GM12878 (cell line): Measurements from ENCODE around the gene MYO18B. TPM values are rescaled to one million over a fixed set of nuclear protein-coding genes. Genes with fewer than 3 reads are reported as not detected.

ENCODE experiments used
- ATAC-seq: fragments of 200-7000 bp; cut with Tn5 transposase; 3 replicates; pipeline ENCODE4 v1.9.1; 2020; ENCODE audit warnings: mild to moderate bottlenecking, moderate library complexity
- BruUV-seq: library from RNA; stranded (reverse); fragments of 400-500 nt; replicated peaks from 2 replicates; lab custom pipeline; 2021; lab: Mats Ljungman, UMichigan
- CTCF ChIA-PET: fragments of 300-600 bp; sonication (Branson Sonifier 250); formaldehyde crosslinking; extraction: SDS; loops from one replicate; lab custom pipeline; 2021; ENCODE audit warnings: inconsistent platforms; lab: Yijun Ruan, JAX
- POLR2A ChIA-PET: fragments of 350-600 bp; formaldehyde crosslinking; extraction: SDS; loops from one replicate; lab custom pipeline; 2021; ENCODE audit warnings: inconsistent platforms; lab: Charles Lee
- RAD21 ChIA-PET: fragments of 300-600 bp; sonication (Branson Sonifier 250); formaldehyde crosslinking; loops from one replicate; lab custom pipeline; 2023; ENCODE audit warnings: antibody characterized with exemption; ENCODE audit not compliant: unreplicated experiment; lab: Charles Lee
- SMC1A ChIA-PET: fragments of 300-600 bp; sonication (Branson Sonifier 250); formaldehyde crosslinking; loops from one replicate; lab custom pipeline; 2023; ENCODE audit not compliant: unreplicated experiment, uncharacterized antibody; lab: Charles Lee
- DNase-seq: peaks from one replicate; pipeline ENCODE4 v3.0.0-alpha.2; 2011; ENCODE audit warnings: low read depth, low spot score
- FAIRE-seq: peaks from 3 replicates; lab custom pipeline; 2011; peaks lifted over from hg19 to GRCh38; lab: Jason Lieb, UNC
- H2AFZ ChIP-seq: 2 replicates; pipeline ENCODE4 v1.6.0; 2011; ENCODE audit warnings: low read depth, low read length, control low read depth; ENCODE audit not compliant: control insufficient read depth
- H3K27ac ChIP-seq: 2 replicates; pipeline ENCODE4 v1.5.1; 2011; ENCODE audit warnings: control low read depth; ENCODE audit not compliant: control insufficient read depth, insufficient read depth
- H3K27me3 ChIP-seq, 2 experiments: replicated peaks in 1 of 2; 2 replicates each; pipeline versions ENCODE4 v1.6.0 to v1.6.1; 2011; ENCODE audit warnings: low read length in 1 of 2; ENCODE audit not compliant: control insufficient read depth in 2 of 2, insufficient read depth in 2 of 2
- H3K36me3 ChIP-seq, 2 experiments: 2 replicates each; pipeline ENCODE4 v1.5.1; 2011; ENCODE audit warnings: low read length in 1 of 2; ENCODE audit not compliant: control insufficient read depth in 2 of 2, insufficient read depth in 2 of 2
- H3K4me1 ChIP-seq: 2 replicates; pipeline ENCODE4 v1.6.1; 2011; ENCODE audit warnings: mild to moderate bottlenecking, low read length, moderate library complexity, mixed read lengths; ENCODE audit not compliant: control insufficient read depth, insufficient read depth
- H3K4me2 ChIP-seq: 2 replicates; pipeline ENCODE4 v1.6.0; 2011; ENCODE audit warnings: control low read depth; ENCODE audit not compliant: control insufficient read depth, insufficient read depth
- H3K4me3 ChIP-seq: fragments of 200-600 bp; sonication (generic); 2 replicates; pipeline ENCODE4 v1.5.1; 2016
- H3K79me2 ChIP-seq: 2 replicates; pipeline ENCODE4 v1.6.0; 2011; ENCODE audit warnings: low read length; ENCODE audit not compliant: control insufficient read depth, insufficient read depth
- H3K9ac ChIP-seq: 2 replicates; pipeline ENCODE4 v1.8.0; 2011; ENCODE audit warnings: low read length, control low read depth, mixed read lengths; ENCODE audit not compliant: control insufficient read depth, insufficient read depth
- H3K9me3 ChIP-seq: replicated peaks from 3 replicates; pipeline ENCODE4 v1.5.1; 2011; ENCODE audit warnings: mild to moderate bottlenecking, low read length; ENCODE audit not compliant: control insufficient read depth, insufficient read depth
- H4K20me1 ChIP-seq: 2 replicates; pipeline ENCODE4 v1.6.0; 2011; ENCODE audit not compliant: control insufficient read depth, insufficient read depth
- CHD1 ChIP-seq: IDR thresholded peaks from 2 replicates; pipeline ENCODE4 v1.6.1; 2012; ENCODE audit warnings: low read depth, low read length, improper control_type of control experiment
- NFYB ChIP-seq: IDR thresholded peaks from 2 replicates; pipeline ENCODE4 v1.6.1; 2011; ENCODE audit warnings: low read depth, mild to moderate bottlenecking, low read length, improper control_type of control experiment, moderate library complexity; ENCODE audit not compliant: insufficient read depth
- PML ChIP-seq: IDR thresholded peaks from 2 replicates; pipeline ENCODE4 v1.6.1; 2012; ENCODE audit warnings: low read length, inconsistent platforms
- RAD51 ChIP-seq: fragments of 450-650 bp; IDR thresholded peaks from 2 replicates; pipeline ENCODE4 v1.6.1; 2016; ENCODE audit warnings: moderate library complexity, mild to moderate bottlenecking, inconsistent platforms
- RBBP5 ChIP-seq: fragments of 200-600 bp; sonication (generic); conservative IDR thresholded peaks from 2 replicates; pipeline ENCODE4 v1.6.1; 2016
- SUPT20H ChIP-seq: IDR thresholded peaks from 2 replicates; pipeline ENCODE4 v1.6.1; 2011; ENCODE audit warnings: low read depth, mild to moderate bottlenecking, low read length, moderate library complexity, borderline replicate concordance; ENCODE audit not compliant: control insufficient read depth
- TBL1XR1 ChIP-seq: IDR thresholded peaks from 2 replicates; pipeline ENCODE4 v1.6.1; 2012; ENCODE audit warnings: low read depth, low read length, improper control_type of control experiment
- ZNF217 ChIP-seq: fragments of 450-650 bp; IDR thresholded peaks from 2 replicates; pipeline ENCODE4 v1.6.1; 2017; ENCODE audit warnings: antibody characterized with exemption, mild to moderate bottlenecking
- WGBS: methylation state at CpG from one replicate; pipeline ENCODE4 v1.1.6; 2016; ENCODE audit warnings: low lambda C conversion rate; ENCODE audit not compliant: insufficient replicate concordance, insufficient coverage; ENCODE audit errors: missing lambda C conversion rate; 5-methylcytosine and 5-hydroxymethylcytosine counted together
- in situ Hi-C: fragments of 300-500 bp; cut with MboI; formaldehyde crosslinking; loops from 9 replicates; pipeline ENCODE4 v1.14.3; 2018; ENCODE audit warnings: mixed read lengths
- intact Hi-C: fragments of 100-400 bp; cut with micrococcal nuclease; formaldehyde crosslinking; loops from one replicate; pipeline ENCODE4 v1.14.2; 2022; ENCODE audit not compliant: unreplicated experiment
- polyA plus RNA-seq, 11 experiments: library from polyadenylated mRNA; depleted of rRNA in 4 of 11; unstranded in 6 of 11; stranded (reverse) in 5 of 11; fragments of >200 nt; fragmentation: Nextera tagmentation in 4 of 11; fragmentation: Illumina TruSeq in 1 of 11; extraction: Ambion mirVana in 4 of 11; extraction: Trizol in 1 of 11; gene quantifications; 1 replicate in 1 of 11; 2 replicates in 10 of 11; pipeline versions ENCODE4 v1.2.1 to v1.2.3, GENCODE V29; 2011 to 2016; ENCODE audit warnings: inconsistent platforms in 2 of 11, missing spikeins in 2 of 11, low read depth in 1 of 11
- total RNA-seq, 4 experiments: library from RNA; depleted of rRNA in 3 of 4; stranded (reverse); fragments of >200 nt in 3 of 4; fragmentation: Illumina TruSeq in 1 of 4; extraction: Trizol in 1 of 4; gene quantifications; 2 replicates each; pipeline versions ENCODE4 v1.2.1 to v1.2.3, GENCODE V29; 2013 to 2021
- TF ChIP-seq, protein P1 (sequence below): fragments of 450-650 bp; IDR thresholded peaks from 2 replicates; pipeline ENCODE4 v1.6.1; 2016; ENCODE audit warnings: mild to moderate bottlenecking
- TF ChIP-seq, protein P2 (sequence below): fragments of 450-650 bp; IDR thresholded peaks from 2 replicates; pipeline ENCODE4 v1.6.1; 2018; ENCODE audit warnings: borderline replicate concordance, mild to moderate bottlenecking; ENCODE audit not compliant: partially characterized antibody

Gene MYO18B
- total and polyA plus RNA-seq, 10 of the 15 experiments (the other 5 are each of a cell fraction or from before 2014, with no cell fraction given), result 0.05 to 2.1 (median 0.51) TPM; not detected in 1

DNA sequence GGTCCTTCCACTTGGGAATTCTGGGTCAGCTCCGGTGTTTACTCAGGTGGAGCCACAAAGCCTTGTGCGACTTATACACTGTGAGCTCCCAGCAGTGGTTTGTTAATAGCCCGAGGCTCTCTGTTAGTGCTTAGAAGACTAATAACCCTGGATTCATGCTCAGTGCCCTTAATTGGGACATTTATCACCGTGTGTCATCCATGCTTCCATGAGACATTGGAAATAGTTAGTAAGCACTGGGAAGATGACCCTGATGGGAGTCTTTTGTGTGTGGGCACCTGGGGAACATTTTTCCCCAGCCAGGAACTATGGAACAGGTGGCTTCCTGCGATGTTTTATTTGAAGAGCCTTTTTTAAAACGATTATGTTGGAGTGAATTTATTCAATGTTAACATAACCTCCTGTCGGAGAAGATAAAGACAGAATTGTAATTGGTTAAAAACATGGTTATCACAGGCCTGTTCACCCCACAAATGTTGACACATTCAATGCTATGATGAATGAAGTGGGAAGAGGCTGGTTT lies 188.9 kb downstream of the MYO18B start:
- Histone ChIP-seq H3K4me3 (no peak overlapping the region), H3K36me3 (no peaks in the 10 kb centered on the region), H3K9me3 (no peaks in the 10 kb centered on the region; the same call in 2 of the 3 replicates), H3K4me2 (no peak overlapping the region), H2AFZ (no peak overlapping the region), H3K4me1 (no peaks in the 10 kb centered on the region), H3K9ac (no peak overlapping the region), H4K20me1 (no peaks in the 10 kb centered on the region), H3K27me3 (peaks cover 0 to 4% of the 10 kb centered on the region in 2 experiments; a peak in 3 of 4 replicates), H3K79me2 (no peaks in the 10 kb centered on the region), H3K27ac (no peak overlapping the region)
- WGBS, result 13% methylated on average over 7 of the region's 7 CpGs
- RAD21 ChIA-PET, result no interaction called here
- ATAC-seq (no peak), FAIRE-seq (no peak), DNase-seq (no peak)
- TF ChIP-seq RBBP5 (no peak), PML (no peak)
- TF ChIP-seq, protein P1, sequence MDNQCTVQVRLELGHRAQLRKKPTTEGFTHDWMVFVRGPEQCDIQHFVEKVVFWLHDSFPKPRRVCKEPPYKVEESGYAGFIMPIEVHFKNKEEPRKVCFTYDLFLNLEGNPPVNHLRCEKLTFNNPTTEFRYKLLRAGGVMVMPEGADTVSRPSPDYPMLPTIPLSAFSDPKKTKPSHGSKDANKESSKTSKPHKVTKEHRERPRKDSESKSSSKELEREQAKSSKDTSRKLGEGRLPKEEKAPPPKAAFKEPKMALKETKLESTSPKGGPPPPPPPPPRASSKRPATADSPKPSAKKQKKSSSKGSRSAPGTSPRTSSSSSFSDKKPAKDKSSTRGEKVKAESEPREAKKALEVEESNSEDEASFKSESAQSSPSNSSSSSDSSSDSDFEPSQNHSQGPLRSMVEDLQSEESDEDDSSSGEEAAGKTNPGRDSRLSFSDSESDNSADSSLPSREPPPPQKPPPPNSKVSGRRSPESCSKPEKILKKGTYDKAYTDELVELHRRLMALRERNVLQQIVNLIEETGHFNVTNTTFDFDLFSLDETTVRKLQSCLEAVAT, result no peak
- intact Hi-C loops, result no loop called here
- SMC1A ChIA-PET, result no interaction called here
- in situ Hi-C loops, result no loop called here
- CTCF ChIA-PET, result no interaction called here
- BruUV-seq, result no TSS peak
- POLR2A ChIA-PET, result no interaction called here

DNA sequence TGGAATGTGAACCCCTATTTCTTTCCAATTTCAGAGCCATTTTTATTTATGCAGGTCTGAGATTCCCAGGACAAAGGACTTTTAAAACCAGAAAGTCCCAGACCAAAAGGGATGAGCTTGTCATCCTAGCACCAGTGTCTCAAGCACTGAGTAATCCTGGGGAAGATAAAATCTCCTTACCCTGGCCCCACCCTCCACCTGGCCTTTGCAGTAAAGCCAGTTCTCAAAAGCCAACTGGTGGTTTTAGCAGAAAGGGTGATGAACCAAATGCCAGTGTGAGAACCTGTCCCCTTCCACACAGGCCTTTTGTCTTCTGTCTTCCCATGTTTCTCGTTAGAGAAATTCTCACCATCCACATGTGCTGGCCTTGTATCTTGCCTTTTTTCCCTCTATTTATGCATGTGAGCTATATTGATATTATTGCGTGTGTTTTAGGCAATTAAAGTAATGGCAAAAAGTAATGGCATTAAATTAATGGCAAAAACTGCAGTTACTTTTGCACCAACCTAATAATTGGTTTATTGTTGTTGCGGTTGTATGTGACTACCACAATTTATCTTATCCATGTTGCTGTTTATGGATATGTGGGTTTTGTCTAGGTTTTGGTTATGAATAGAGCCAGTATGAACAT lies 191.3 kb downstream of the MYO18B start:
- H4K20me1 ChIP-seq, result no peaks in the 10 kb centered on the region
- H3K27ac ChIP-seq, result no peak overlapping the region
- no peak overlapping the region for H2AFZ ChIP-seq
- no peaks in the 10 kb centered on the region for H3K4me1 ChIP-seq
- POLR2A ChIA-PET, result no interaction called here
- in situ Hi-C loops, result no loop called here
- no peak overlapping the region for H3K4me2 ChIP-seq
- BruUV-seq, result no TSS peak
- RAD21 ChIA-PET, result no interaction called here
- intact Hi-C loops, result no loop called here
- SMC1A ChIA-PET, result no interaction called here
- H3K79me2 ChIP-seq, result no peaks in the 10 kb centered on the region
- no peak for FAIRE-seq
- no peak overlapping the region for H3K4me3 ChIP-seq
- H3K9me3 ChIP-seq, result no peaks in the 10 kb centered on the region
- TF ChIP-seq TBL1XR1 (no peak), ZNF217 (no peak), RAD51 (no peak), SUPT20H (no peak), NFYB (no peak), CHD1 (no peak)
- TF ChIP-seq, protein P2, sequence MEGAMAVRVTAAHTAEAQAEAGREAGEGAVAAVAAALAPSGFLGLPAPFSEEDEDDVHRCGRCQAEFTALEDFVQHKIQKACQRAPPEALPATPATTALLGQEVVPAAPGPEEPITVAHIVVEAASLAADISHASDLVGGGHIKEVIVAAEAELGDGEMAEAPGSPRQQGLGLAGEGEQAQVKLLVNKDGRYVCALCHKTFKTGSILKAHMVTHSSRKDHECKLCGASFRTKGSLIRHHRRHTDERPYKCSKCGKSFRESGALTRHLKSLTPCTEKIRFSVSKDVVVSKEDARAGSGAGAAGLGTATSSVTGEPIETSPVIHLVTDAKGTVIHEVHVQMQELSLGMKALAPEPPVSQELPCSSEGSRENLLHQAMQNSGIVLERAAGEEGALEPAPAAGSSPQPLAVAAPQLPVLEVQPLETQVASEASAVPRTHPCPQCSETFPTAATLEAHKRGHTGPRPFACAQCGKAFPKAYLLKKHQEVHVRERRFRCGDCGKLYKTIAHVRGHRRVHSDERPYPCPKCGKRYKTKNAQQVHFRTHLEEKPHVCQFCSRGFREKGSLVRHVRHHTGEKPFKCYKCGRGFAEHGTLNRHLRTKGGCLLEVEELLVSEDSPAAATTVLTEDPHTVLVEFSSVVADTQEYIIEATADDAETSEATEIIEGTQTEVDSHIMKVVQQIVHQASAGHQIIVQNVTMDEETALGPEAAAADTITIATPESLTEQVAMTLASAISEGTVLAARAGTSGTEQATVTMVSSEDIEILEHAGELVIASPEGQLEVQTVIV, result no peak
- TF ChIP-seq, all 136 proteins: peak for 0
- Histone ChIP-seq H3K9ac (no peak overlapping the region), H3K36me3 (no peaks in the 10 kb centered on the region), H3K27me3 (peaks cover 0 to 4% of the 10 kb centered on the region in 2 experiments; a peak in 3 of 4 replicates)
- DNase-seq, result no peak
- ATAC-seq, result no peak
- 32% methylated on average over 3 of the region's 3 CpGs for WGBS
- CTCF ChIA-PET, result no interaction called here
